ENCODE measurements around the gene RER1.
A peak's percentile ranks its signal among the peaks of the same experiment; 100 is the strongest.

Gene RER1

DNA sequence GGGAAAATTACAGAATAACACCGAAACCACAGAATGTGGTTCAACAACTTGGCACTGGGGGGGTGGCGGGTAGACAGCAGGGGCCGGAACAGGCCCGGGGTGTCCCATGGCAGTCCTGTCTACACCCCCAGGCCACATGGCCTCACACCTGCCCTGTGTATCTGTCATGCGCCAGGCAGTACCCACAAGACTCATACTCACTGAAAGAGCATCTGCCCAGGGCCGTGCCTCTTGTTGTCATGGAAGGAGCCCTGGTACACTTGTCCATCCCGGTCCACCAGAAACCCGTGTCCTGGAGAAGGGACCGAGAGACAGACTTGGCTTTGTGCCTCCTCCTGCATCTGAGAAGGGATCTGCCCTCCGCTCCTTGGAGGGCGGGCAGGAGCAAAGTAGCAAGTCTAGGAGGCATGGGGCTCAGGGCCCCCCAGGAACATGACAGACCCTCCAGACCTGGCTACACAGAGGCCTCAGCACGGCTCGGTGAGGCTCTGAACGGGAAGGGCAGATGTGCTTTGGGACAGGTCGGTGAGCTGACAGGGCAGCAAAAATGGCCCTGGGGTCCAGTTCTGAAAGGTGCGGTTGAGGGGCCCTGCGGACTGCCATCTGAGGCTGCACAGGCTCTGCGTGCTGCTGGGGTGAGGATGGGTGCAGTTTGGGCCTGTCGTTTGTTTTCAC is 5.9 kb upstream of the RER1 start:
- no peak for DNase-seq (ENCODE audit: low read depth, low spot score)
- H3K4me3 ChIP-seq (ENCODE audit: low read length) = no peak overlapping the region

DNA sequence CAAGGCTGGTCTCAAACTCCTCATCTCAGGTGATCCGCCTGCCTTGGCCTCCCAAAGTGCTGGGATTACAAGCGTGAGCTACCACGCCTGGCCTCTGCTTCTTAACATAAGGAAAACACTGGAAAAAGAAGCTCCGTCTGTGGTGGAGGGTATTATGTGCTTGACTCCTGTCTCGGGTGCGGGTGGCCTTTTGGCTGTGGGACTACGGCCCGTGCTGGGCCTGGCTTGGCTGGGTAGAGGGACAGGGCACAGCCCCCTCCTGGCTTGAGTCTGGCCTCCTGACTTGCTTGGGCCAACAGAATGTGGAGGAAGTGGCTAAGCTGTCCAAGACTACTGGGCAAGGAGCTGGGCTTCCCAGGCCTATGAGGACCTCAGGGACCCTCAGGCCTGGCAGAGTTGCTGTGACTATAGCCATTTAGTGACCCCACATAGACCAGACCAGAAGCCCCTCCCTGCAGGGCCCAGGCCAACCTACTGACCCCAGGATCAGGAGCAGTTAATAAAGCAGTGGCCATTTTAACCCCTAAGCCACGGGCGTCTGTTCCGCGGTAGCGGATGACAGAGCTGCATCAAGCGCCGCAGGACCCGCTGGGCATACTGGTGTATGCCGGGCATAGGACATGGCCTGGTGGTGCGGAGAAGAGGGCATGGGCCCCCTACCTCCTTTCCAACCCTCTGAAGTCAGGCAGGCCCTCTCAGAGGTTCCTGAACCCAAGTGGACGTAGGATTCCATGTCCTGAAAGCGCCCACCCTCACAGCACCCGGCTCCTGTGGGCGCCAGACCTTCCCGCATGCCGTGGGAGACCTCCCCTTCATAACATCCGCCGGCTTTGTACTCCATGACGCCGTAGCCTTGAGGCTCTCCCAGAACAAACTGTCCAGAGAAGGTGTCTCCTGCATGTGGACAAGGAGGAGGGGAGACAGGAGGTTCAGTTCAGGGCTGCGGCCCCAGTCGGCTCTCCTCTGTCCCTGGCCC is 4.7 kb upstream of the RER1 start:
- no peak for DNase-seq (ENCODE audit: low read depth, low spot score)
- no peak overlapping the region for H3K4me3 ChIP-seq (ENCODE audit: low read length)

DNA sequence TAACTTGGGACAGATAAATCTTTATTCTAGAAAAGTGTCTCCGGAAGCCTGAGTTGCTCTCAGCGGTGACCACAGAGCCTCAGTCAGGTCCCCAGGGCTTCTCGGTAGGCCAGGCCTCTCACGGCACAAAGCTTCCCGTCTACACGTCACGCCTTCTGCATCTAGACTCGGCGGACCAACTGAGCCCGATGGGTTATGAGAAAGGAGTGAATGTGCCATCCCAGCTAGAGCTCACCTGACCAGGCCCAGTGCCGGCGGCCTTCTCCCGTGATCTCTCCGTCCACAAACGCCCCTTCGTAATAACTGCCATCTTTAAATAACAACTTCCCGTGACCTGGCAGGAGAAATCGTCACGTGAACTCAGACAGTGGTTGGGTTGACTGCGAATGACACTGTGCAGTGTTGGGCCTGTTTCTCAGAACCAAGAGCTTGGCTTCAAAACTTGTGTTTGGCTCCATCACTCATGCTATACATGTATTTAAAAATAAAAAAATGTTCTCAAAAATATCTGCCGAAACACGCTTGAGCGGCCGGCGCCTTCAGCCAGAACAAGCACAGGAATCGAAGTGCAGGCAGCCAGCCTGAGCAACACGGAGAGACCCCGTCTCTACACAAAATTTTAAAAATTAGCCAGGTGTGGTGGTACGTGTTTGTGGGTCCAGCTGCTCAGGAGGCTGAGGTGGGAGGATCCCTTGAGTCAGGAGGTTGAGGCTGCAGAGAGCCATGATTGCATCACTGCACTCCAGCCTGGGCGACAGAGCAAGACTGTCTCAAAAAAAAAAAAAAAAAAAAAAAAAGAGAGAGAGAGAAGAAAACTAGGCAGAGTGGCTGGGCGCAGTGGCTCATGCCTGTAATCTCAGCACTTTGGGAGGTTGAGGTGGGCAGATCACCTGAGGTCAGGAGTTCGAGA is 3.4 kb upstream of the RER1 start:
- no peak overlapping the region for H3K4me3 ChIP-seq (ENCODE audit: low read length)
- DNase-seq (ENCODE audit: low read depth, low spot score) = no peak

DNA sequence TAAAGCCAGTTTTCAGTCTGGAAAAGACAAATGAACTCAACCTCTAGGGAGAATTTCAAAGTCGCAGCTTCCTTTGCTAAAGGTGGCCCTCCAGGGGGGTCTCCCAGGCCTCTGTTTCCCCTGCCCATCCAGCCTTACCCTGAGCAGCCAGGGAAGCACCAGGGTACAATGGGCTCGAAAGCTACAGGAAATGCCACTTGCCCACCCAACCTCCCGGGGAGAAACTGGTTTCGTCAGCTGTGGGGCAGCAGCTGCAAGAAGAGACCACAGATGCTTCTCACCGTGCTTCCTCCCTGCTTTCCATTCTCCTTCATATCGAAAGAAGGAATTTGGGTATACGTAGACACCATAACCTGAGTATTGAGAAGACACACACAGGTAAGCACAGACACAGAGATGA is 2.0 kb upstream of the RER1 start:
- H3K4me3 ChIP-seq (ENCODE audit: low read length) = peak overlapping the region; percentile 83; the same call in 1 of the 2 replicates

DNA sequence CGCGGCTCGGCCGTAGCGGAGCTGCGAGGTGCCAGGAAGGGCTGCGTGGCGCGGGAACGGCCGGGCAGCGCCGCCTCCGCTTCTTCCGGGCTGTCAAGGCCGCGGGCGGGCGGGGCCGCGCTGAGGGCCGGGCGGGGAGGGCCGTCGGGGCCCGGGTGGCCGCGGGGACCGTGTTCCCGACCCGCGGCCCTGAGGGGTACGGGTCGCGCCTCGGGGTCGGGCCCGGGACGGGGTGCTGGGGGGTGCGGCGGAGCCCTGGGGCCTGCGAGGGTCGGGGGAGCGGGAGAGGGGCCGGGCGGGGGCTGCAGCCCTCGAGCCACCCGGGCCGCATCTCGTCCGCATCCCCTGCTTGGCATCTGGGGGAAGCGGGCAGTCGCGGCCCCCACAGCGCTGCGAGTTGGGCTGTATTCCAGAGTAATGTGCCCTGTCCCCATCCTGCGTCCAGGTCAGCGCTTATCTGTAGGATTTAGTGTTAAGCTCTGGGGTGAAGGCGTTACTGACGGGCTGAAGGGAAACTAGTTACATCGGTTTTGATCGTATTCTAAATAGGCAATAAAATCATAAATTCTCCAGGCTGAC is 379 bp downstream of the RER1 start:
- H3K4me3 ChIP-seq (ENCODE audit: low read length) = peak overlapping the region; percentile 86
- DNase-seq (ENCODE audit: low read depth, low spot score) = no peak

More for the DNA sequence above, 2.0 kb upstream of the RER1 start:
- DNase-seq (ENCODE audit: low read depth, low spot score) = peak; percentile 21

DNA sequence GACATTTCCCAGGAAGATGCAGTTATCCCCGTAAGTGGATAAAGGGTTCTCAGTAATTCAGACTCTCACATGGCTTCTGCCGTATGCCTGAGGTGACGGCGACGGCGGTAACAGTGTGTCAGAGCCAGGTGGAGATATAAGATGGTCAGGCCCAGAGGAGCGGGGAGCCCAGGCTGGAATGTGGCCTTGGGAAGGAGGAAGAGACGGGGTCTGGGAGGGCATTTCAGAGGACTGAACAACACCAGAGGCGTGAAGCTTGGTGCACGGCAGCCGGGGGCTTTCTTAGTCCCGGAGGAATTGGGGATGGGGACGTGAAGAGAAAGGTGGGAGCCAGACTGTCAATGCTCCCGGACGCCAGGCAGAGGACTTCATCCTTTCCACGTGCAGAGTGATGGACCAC is 1.0 kb downstream of the RER1 start:
- no peak for DNase-seq (ENCODE audit: low read depth, low spot score)
- peak overlapping the region; percentile 86 for H3K4me3 ChIP-seq (ENCODE audit: low read length)

DNA sequence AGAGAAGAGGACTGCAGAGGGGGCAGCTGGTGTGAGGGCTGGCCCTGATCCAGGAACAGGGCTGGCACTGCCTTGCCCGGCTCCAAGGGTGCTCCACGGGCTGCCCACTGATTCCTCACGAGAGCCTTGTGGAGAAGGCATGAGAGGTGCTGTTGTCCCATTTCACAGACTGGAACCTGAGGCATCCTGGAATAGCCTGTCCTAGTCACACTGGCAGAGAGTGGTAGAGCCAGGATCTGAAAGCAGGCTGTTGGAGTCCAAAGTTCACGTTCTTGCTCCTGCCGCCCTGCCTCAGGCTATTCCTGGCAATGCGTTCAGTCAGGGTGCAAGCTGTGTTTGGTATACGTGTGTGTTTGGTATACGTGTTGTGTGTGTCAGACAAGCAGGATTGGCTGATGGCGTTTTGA is 1.8 kb downstream of the RER1 start:
- no peak for DNase-seq (ENCODE audit: low read depth, low spot score)
- no peak overlapping the region for H3K4me3 ChIP-seq (ENCODE audit: low read length)

DNA sequence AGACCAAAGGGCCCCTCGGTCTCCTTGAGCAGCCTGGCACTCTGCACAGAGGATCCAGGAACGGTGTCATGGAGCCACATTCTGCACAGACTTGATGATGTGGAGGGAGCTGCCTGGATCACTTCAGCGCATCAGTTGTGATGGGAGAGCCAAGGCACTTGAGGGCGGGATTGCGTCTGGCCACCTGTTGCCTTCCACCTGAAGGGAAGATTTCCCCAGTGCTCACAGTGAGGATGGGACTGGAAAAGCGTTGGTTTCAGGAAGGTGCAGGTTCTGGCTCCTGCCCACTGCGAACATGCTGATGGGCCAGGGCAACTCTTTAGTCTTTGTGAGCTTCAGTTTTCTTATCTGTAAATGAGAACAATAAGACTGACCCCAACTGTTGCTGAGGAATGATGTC is 2.6 kb downstream of the RER1 start:
- DNase-seq (ENCODE audit: low read depth, low spot score) = no peak
- no peak overlapping the region for H3K4me3 ChIP-seq (ENCODE audit: low read length)

DNA sequence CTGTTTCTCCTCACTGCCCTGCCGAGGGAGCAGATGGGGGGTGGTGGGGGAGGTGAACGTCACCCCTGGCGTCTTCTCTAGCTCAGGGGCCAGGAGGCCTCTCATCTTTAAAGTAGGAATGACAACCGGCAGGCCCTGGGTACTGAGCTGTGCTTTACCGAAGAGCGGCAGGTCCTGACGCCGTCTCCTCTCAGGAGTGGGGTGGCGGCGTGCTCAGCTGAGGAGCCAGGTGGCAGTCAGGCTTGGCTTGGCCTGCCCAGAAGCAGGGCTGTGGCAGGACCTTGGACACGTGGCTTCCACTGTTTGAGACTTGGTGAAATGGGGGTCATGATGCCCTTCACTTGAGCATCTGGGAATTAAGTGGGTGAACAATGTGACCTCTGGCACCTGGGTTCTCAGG is 3.1 kb downstream of the RER1 start:
- no peak for DNase-seq (ENCODE audit: low read depth, low spot score)
- H3K4me3 ChIP-seq (ENCODE audit: low read length) = no peak overlapping the region

DNA sequence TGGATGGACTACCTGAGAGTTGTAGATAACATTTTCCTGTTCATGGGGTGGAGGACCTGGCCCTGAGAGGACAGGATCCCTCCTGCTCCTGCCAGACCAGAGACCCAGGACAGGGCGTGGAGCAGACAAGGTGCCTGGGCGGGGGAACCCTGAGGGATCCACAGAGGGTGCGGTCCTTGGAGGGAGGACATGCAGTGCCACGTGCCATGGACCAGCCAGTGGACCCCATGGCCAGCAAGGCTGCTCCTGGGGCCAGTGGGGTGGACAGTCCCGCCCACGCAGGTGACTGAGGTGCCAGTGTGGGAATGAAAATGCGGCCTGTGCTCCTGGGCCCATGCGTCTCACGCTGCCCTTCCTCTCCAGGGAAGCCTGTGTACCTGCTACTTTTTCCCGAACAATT is 3.6 kb downstream of the RER1 start:
- no peak overlapping the region for H3K4me3 ChIP-seq (ENCODE audit: low read length)
- DNase-seq (ENCODE audit: low read depth, low spot score) = no peak

DNA sequence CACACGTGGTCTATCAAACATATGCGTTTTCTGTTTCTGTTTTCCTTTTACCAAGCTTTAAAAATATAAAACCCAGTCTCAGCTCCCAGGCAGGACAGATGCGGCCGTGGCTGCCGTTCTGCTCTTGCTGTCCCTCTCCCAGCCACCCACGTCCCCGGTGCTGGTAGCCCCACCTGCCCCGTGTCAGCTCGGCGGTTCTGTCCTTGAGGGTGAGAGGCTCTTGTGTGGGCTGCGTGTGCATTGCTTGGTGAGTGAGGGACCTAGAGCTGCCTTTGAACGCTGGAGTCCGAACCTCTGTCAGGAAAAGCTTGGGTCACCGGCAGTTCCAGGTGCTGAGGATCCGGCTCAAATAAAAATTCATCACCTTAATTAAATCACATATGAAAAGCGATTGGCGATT is 4.4 kb downstream of the RER1 start:
- DNase-seq (ENCODE audit: low read depth, low spot score) = no peak
- no peak overlapping the region for H3K4me3 ChIP-seq (ENCODE audit: low read length)

DNA sequence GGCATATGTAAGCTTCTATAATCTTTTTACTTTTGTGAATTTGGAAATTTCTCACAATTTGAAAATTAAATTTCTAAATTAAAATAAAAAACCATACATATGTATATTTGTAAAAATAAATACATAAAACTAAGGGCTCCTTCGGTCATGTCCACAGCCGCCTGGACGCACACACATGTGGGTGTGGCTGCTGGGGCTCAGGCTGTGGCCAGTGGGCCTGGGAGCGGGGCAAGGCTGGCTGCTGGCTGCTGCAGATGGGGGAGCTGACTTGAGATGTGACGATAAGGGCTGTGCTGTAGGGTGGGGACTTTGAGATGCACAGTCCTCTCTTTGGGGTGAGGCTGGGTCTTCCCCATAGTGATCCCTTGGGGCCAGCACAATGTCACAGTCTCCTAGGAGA is 4.8 kb downstream of the RER1 start:
- no peak overlapping the region for H3K4me3 ChIP-seq (ENCODE audit: low read length)
- DNase-seq (ENCODE audit: low read depth, low spot score) = no peak

DNA sequence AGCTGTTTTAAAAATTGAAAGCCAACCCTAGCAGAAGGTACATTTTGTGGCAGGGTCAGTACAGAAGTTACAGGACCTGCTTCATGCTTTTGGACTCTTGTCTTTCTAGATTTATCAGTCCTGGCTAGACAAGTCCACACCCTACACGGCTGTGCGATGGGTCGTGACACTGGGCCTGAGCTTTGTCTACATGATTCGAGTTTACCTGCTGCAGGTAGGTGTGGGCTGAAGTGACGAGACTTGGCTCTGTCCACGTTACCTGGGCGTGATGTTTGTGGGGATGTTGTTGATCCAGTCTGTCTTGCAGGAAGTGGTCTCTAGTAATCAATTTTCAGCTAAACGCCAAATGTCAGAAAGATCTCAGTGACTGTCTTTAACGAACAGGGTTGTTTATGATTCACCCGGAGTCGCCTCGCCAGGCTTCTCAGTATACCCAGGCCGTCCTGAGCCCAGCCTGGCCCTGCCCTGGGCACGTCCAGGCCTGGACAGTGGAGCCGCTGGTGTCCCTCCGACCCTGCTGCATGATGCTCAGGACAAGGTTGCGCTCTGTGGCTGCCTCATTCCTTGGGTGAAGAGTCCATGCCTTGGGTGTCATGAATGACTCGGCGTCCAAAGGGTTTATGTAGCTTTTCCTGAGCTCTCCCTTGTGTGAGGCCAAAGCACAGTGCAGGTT is 5.5 kb downstream of the RER1 start:
- H3K4me3 ChIP-seq (ENCODE audit: low read length) = no peak overlapping the region
- DNase-seq (ENCODE audit: low read depth, low spot score) = no peak

DNA sequence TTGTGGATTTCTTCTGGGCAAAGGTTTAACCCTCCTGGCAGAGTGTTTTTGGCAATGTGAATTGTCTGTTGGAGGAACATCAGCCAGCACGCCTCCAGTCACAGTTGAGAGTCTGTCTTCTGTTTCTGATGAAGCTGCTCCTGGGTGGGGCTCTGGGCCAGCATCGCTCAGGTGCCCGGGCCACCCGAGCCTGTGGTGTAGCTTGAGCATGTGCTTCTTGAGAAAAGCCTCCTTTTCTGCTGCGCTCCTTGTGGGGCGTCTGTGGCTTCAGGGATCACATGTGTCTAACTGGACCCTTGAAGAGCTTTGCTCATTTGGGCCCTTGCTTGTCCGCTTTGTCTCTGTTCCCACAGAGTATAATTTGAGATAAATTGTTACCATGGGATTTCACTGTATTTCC is 7.2 kb downstream of the RER1 start:
- no peak overlapping the region for H3K4me3 ChIP-seq (ENCODE audit: low read length)
- DNase-seq (ENCODE audit: low read depth, low spot score) = no peak

DNA sequence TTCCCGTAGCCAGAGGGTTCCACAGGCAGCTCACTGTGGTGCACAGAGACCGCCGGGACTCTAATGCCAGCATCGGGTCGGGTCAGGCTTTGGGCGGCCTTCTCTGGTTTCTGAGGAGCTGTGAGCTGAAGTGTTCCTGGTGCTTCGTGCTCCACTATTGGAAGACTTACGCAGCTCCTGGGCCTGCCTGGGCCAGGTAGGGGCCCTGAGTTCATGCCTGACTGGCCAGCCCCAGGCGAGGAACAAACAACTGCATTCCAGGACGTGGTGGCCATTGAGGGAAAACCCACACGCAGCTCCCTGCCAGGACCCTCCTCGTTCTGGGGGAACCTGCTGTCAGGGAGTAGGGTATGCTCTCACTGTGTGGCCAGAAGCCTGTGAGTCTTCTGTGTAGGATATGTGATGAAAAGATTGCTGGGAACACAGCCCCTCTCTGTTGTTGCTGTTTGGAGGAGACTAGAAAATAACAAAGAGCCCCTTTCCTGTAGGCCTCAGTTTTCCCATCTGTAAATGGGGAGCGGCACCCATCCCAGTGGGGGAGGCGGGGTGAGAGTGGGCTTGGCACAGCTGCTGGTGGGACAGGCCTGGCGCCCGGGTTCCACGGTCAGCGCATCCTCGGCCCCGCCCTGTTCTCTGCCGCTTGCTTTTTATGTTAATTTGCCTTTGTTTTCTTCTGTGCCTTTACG is 8.4 kb downstream of the RER1 start:
- DNase-seq (ENCODE audit: low read depth, low spot score) = no peak

DNA sequence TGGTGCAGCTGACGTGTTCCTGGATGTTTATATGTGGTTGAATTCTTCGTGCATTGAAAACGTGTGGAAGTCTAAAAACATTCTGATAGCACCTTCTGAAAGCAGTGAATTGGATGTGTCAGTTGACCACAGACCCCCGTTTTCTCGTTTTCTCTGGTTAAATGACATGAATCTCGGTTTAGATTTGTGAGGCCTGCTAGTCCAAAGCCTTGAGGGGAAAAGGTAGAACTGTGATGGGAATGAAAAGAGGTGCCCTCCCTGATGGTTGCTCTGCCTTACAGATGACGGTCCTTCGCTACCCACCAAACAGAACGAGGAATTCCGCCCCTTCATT is 8.9 kb downstream of the RER1 start:
- H3K4me3 ChIP-seq (ENCODE audit: low read length) = no peak overlapping the region
- DNase-seq (ENCODE audit: low read depth, low spot score) = no peak

More for the DNA sequence above, 8.4 kb downstream of the RER1 start:
- no peak overlapping the region for H3K4me3 ChIP-seq (ENCODE audit: low read length)

DNA sequence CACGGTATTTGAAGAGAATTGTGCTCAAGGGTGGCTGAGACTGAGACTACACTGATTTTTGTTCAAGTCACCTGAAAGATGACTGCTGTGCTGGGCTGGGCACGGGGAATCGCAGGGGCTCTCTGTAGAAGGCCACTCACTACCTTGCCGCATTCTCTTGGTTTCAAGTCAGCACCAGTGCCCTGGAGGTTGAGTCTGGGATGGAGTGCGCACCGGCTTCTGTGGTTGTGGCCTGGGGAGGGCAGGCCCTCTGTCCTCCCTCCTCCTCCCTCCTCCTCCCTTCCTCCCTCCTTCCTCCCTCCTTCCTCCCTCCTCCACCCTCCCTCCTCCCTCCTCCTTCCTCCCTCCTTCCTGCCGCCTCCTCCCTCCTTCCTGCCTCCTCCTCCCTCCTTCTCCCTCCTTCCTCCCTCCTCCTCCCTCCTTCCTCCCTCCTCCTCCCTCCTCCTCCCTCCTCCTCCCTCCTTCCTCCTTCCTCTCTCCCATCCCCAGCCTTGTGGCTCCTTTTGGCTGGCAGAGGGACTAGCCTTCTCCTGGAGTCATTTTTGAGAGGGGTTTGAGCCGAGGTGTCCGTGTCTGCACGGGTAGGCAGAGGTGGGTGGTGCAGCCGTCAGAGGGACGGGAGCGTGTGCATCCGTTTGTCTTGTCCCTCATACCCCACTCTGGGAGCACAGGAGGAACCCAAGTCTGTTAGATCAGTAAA is 9.5 kb downstream of the RER1 start:
- H3K4me3 ChIP-seq (ENCODE audit: low read length) = no peak overlapping the region
- DNase-seq (ENCODE audit: low read depth, low spot score) = no peak

DNA sequence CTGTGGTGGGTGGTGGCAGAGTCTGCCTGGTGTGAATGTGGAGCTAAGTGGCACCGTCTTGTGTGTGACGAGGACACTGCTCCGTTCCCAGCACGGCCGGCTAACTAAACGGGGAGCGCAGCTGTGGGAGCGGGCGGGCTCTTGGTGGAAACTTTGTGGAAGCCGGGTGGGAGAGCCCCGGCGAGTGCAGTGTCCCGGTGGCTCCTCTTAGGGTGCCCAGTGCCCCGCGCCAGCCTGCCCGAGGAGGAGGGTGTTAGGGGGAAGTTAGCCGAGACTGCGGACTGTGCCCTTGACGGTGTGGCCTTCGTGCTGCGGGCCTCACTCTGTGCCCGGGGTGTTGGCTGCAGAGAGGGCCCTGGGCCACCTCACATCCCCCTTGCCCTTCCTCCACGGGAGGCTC is 10.8 kb downstream of the RER1 start:
- DNase-seq (ENCODE audit: low read depth, low spot score) = no peak
- H3K4me3 ChIP-seq (ENCODE audit: low read length) = no peak overlapping the region
